Muscle layer of colon (tissue), 2 donors: ENCODE data around the gene SMAD6.
A peak's percentile ranks its signal among the peaks of the same experiment; 100 is the strongest.

ENCODE experiments used
- H3K27ac ChIP-seq: one replicate; pipeline ENCODE4 v1.7.0; 2013; ENCODE audit warnings: low read depth, mild to moderate bottlenecking, low read length, moderate library complexity
- H3K27me3 ChIP-seq, 2 donors: one replicate each; pipeline ENCODE4 v1.7.0; 2013; ENCODE audit warnings: low read length in 2 of 2, mild to moderate bottlenecking in 2 of 2; ENCODE audit not compliant: insufficient read depth in 2 of 2, control insufficient read depth in 1 of 2
- H3K36me3 ChIP-seq: one replicate; pipeline ENCODE4 v1.7.0; 2013; ENCODE audit warnings: mild to moderate bottlenecking, low read length; ENCODE audit not compliant: insufficient read depth
- H3K4me1 ChIP-seq: one replicate; pipeline ENCODE4 v1.7.0; 2013; ENCODE audit warnings: mild to moderate bottlenecking, low read length; ENCODE audit not compliant: insufficient read depth
- H3K4me3 ChIP-seq, 2 donors: one replicate each; pipeline ENCODE4 v1.7.0; 2013; ENCODE audit warnings: low read length in 2 of 2, low read depth in 1 of 2, mild to moderate bottlenecking in 1 of 2, moderate library complexity in 1 of 2
- H3K9ac ChIP-seq: one replicate; pipeline ENCODE4 v1.7.0; 2013; ENCODE audit warnings: low read length
- H3K9me3 ChIP-seq: one replicate; pipeline ENCODE4 v1.7.0; 2013; ENCODE audit warnings: mild to moderate bottlenecking, low read length
- donor health status: abdominal sarcoma.
- donor health status: Adenocarcinoma of cecum.

Gene SMAD6

DNA sequence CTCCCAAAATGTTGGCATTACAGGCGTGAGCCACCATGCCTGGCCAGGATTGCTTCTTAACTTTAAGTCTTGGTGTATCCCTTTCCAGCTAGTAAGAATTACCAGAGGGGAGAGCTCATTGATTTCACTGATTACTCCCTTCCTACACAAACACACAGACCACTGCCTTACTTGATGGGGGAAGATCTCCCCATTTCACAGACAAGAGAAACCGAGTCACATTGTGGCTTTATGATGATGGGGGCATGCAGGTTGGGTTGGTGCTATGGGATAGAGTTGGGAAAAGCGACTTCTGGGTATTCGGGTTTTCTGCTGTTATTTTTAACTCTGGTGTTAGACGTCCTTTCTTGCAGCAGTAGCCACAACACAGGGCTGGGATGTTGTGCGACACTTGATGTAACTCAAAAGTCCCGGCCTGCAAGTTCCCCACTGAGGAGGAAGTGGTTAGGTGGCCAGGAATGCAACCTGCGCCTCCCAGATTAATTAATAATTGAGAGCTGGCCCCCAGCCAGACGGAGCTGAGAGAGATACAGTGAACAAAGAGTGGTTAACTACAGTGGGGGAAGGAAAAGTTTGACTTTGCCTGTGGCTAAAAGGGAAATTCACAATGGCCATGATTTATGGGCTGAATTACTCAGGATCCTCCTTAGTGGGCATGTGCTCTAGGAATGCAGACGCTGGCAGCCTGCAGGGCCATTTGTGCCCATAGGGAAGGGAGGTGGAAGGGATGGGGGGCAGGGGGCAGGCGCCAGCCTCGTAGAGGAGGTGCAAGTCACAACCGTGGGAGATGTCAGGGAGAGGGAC, 63.6 kb downstream of the SMAD6 start:
- Histone ChIP-seq H3K9me3 (no peaks in the 10 kb centered on the region), H3K36me3 (no peaks in the 10 kb centered on the region), H3K27ac (no peak overlapping the region)

DNA sequence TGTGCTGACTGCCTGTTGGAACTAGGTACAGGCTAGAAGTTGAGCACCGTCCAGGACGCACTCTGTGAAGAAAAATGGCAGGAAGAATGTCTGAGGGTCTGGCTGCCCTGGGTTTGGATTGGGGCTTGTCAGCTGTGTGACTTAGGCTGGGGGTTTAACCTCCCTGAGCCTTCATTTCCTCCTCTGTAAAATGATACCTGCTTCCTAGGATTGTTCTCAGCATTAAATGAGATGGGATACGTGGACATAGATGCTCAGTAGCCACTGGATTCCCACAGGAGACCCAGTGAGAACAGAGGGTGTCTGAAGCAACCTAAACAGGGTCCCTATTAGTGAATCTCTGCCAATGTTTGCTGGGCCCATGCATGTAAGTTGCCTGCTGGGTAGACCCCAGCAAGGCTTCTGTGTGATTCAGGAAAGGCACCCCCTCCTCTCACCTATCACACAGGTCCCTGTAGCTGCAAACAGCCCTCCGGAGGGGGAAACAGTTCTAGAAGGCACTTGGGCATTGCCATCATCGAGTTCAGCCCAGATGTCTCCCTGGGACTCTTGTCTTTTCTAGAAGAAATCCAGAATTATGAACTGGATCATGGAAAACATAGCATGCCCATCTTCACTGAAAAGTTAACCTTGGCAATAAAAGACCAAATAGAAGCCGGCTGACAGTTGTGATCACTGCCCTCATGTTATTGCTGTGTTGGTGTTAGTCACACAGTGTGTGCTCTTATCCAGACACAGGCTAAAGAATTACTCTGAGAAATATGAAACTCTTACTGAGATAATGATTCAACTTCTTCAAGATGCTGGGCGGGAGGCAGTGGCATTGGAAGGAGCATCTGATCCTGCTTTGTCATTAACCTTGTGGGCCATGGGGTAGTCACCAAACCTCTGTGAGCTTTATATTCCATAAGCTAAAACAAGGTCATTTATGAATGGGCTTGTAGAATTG, 64.5 kb downstream of the SMAD6 start:
- Histone ChIP-seq H3K9ac (no peak overlapping the region), H3K4me3 (no peak overlapping the region), H3K4me1 (peaks cover 58% of the 10 kb centered on the region), H3K36me3 (no peaks in the 10 kb centered on the region), H3K27ac (no peak overlapping the region), H3K27me3 (no peaks in the 10 kb centered on the region), H3K9me3 (no peaks in the 10 kb centered on the region)

More for the DNA sequence above, 63.6 kb downstream of the SMAD6 start:
- Histone ChIP-seq H3K4me3 (no peak overlapping the region), H3K9ac (no peak overlapping the region), H3K27me3 (no peaks in the 10 kb centered on the region), H3K4me1 (peaks cover 56% of the 10 kb centered on the region)

DNA sequence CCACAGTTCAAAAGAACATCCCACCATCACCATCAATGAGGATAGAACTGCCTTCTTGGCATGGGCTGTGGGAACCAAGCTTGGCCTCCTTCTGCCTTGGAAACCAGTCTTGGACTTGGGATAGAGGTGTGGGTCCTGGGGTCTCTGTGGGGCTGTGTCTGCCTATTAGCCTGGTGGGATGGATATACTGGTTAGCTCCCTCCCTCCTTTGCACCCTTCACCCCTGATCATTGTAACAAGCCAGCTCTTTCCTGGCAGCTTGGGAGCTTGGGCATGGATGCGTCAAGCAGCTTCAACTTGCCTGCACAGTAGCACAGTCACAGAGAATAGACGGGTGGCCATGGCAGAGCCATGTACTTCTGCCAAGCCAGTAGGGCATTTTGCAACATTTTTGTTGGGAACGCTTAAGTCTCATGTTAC, 65.2 kb downstream of the SMAD6 start:
- H3K9ac ChIP-seq, result no peak overlapping the region
- H3K4me1 ChIP-seq, result peaks cover 55% of the 10 kb centered on the region
- no peaks in the 10 kb centered on the region for H3K36me3 ChIP-seq
- H3K27ac ChIP-seq, result no peak overlapping the region
- no peak overlapping the region for H3K4me3 ChIP-seq
- no peaks in the 10 kb centered on the region for H3K9me3 ChIP-seq
- no peaks in the 10 kb centered on the region for H3K27me3 ChIP-seq

DNA sequence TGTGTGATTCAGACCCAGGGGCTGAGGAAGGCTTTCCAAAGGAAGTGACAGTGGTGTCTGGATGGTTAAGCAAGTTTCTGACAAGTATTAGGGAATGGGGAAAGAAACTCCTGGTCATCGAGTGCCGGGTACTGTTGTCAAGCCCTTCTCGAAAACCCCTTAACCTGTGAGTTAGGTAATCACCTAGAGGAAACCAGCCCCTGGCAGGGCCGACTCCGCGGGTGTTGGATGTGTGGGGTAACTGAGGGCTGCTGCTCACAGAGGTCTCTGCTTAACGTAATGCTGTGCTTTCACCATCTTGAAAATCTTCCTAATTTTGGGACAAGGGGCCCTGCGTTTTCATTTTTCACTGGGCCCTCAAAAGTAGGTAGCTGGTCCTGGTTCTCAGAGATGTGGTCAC, 67.0 kb downstream of the SMAD6 start:
- Histone ChIP-seq H3K36me3 (no peaks in the 10 kb centered on the region), H3K27ac (no peak overlapping the region), H3K9me3 (no peaks in the 10 kb centered on the region), H3K4me1 (peaks cover 52% of the 10 kb centered on the region), H3K4me3 (no peak overlapping the region), H3K9ac (no peak overlapping the region), H3K27me3 (no peaks in the 10 kb centered on the region)

DNA sequence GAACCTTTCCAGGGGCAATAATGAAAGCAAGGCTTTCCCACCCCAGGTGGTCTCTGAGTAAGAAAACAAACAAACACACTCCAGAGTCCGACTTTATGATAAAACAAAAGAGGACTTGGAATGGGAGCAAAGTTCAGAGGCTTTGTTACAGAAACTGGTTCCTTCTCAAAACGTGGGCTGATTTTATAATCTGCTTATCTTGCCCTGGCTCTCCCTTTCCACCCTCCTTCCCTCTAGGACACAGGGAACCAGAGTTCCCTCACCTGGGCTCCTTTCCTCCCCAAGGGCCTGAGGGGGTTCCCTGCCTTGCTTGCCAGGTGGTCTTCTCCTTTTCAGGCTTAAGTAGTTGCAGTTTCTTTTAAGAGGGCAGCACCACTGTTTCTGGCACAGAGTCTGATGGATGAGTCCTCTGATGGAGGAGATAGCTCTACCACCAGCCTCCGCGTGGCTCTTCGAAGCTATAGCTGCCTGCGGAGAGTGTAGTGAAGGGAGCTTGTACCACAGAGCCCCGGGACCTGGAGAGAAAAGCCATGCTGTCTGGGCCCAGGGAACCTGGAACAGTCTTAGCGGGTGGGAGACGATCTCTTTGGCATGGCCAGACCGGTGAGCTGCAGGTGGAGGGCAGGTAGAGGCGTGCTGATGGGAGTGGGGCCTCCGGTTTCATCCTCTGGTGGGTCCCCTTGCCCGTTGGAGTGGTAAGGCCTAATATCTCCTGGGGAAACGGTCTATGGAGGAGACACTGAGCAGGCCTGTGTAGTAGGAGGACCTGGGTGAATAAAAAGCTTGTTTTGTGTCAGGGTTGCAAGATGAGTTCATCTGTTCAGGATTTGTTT, 68.7 kb downstream of the SMAD6 start:
- Histone ChIP-seq H3K9me3 (no peaks in the 10 kb centered on the region), H3K9ac (no peak overlapping the region), H3K27me3 (no peaks in the 10 kb centered on the region), H3K27ac (no peak overlapping the region), H3K4me1 (peaks cover 56% of the 10 kb centered on the region), H3K4me3 (no peak overlapping the region), H3K36me3 (no peaks in the 10 kb centered on the region)

DNA sequence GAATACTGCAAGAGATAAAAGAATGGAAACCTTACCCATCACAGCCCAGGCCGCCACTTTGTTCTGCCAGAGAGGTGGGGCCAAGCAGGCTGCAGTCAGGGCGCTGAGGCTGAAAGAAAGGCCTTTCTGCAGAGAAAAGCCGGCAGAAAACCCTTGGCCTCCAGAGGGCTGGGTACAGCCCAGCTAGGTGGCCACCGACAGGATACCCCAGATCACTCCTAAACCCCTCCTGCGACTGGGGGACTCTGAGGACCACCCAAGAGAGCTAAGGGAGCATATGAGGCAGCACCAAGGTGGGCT, 69.3 kb downstream of the SMAD6 start:
- H3K27ac ChIP-seq, result peak overlapping the region; percentile 19
- no peaks in the 10 kb centered on the region for H3K36me3 ChIP-seq
- H3K4me3 ChIP-seq, result no peak overlapping the region
- peaks cover 56% of the 10 kb centered on the region for H3K4me1 ChIP-seq
- H3K9ac ChIP-seq, result no peak overlapping the region
- H3K9me3 ChIP-seq, result no peaks in the 10 kb centered on the region
- H3K27me3 ChIP-seq, result no peaks in the 10 kb centered on the region

DNA sequence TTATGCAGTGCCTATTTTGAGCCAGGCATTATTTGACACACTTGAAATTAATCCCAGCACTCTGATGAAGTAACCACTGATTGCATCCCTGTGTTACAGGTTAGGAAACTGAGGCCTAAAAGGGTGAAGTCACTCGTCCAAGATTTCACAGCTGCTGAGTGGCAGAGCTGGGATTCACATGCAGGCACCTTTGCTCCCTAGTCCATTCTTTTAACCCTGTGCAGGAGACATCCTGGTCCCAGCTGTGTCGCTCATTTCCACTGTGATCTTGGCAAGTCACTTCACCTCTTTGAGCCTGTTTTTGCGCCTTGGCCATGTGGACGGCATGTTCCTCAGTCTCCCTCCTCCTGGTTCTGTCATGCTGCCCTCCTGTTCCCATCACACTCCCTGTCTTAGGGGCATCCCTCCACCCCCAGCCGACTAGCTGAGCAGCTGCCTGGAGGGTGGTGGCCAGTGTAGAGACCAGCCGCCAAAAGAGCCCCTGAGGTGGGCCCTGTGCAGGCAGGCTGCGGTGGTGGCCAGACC, 70.6 kb downstream of the SMAD6 start:
- peak overlapping the region; percentile 36 for H3K27ac ChIP-seq
- no peak overlapping the region for H3K4me3 ChIP-seq
- H3K9ac ChIP-seq, result no peak overlapping the region
- H3K27me3 ChIP-seq, result no peaks in the 10 kb centered on the region
- H3K9me3 ChIP-seq, result no peaks in the 10 kb centered on the region
- H3K4me1 ChIP-seq, result peaks cover 52% of the 10 kb centered on the region
- H3K36me3 ChIP-seq, result no peaks in the 10 kb centered on the region

DNA sequence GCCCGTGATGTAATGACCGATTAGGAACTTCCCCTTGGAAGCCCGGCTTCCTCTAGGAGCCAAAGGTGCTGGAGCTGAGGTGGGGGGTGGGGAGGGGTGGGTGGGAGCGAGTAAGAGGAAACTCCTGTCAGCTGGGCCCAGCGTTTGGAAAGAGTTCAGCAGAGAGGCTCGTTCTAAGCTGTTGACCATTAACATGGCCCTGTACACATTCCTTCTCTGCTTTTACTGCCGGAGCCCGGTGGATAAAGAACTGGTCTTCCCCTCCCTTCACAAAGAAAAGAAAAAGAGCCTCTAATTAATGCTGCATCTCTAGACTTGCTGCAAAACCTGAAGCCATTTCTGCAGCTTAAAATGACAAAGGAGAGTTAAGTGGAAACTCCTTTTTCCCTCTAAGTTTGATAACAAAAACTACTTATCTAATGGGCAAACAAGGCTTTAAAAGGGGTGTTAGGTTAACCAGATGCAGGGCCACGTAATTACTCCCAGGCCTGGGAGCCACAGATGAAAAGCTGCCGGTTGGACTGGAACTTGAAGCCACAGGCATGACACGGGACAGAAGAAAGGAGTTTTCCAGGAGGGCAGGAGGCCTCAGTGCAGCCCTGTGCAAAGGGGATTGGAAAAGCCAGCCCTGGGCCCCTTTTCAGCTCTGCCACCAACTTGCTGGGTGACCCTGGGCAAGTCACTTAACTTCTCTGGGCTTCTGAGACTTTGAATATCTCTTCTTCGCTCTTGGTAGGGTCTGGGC, 71.3 kb downstream of the SMAD6 start:
- Histone ChIP-seq H3K9ac (no peak overlapping the region), H3K4me3 (no peak overlapping the region), H3K9me3 (no peaks in the 10 kb centered on the region), H3K36me3 (no peaks in the 10 kb centered on the region), H3K4me1 (peaks cover 52% of the 10 kb centered on the region), H3K27me3 (no peaks in the 10 kb centered on the region), H3K27ac (peak overlapping the region; percentile 48)

DNA sequence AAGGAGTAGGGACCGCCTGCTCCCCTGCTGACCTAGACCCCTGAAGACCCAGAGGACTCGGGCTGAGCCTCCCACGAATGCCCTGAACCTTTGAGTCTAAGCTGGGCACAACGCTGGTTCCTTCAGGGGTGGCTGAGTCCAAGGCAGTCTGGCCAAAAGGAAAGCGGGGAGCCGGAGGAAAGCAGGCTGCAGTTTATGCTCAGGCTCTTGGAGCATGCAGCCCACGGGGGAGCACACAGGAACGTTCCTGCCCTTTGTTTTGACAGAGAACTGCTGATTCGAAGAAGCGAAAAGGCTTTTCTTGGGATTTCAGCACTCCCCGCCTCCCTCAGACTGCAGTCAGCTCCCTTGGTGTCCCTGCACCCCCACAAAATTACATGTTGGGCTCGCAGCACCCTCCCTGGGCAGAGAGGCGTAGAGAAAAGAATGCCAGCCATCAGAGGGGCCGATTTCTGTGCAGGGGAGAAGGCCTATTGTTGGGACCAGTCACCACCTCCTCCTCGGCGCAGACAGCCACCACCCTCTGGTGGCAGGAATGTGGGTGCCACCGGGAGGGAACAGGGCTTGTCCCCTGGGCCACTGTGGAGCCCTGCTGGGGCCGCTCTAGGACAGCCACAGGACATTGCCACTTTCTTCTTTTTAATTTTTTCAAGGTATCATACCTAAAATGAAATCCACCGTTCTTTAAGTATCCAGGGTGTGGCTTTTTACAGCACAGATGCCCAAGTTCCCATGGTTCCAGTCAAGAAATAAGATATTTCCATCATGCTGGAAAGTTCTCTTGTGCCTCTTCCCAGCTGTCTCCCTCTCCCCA, 72.2 kb downstream of the SMAD6 start:
- peak overlapping the region; percentile 48 for H3K27ac ChIP-seq
- no peaks in the 10 kb centered on the region for H3K9me3 ChIP-seq
- H3K27me3 ChIP-seq, result no peaks in the 10 kb centered on the region
- H3K4me3 ChIP-seq, result no peak overlapping the region
- H3K9ac ChIP-seq, result no peak overlapping the region
- peaks cover 52% of the 10 kb centered on the region for H3K4me1 ChIP-seq
- no peaks in the 10 kb centered on the region for H3K36me3 ChIP-seq
